RPMI8226 (cell line): Measurements from ENCODE around the gene ACRBP.
A peak's percentile ranks its signal among the peaks of the same experiment; 100 is the strongest.
"Not testable (repeated sequence)": the region's sequence is repeated elsewhere in the genome, so short reads cannot be mapped to it uniquely, and the experiment has no call there.

Source experiments
- DNase-seq: peaks from one replicate; pipeline ENCODE4 v3.0.0-alpha.2; 2015

The ACRBP gene

DNA sequence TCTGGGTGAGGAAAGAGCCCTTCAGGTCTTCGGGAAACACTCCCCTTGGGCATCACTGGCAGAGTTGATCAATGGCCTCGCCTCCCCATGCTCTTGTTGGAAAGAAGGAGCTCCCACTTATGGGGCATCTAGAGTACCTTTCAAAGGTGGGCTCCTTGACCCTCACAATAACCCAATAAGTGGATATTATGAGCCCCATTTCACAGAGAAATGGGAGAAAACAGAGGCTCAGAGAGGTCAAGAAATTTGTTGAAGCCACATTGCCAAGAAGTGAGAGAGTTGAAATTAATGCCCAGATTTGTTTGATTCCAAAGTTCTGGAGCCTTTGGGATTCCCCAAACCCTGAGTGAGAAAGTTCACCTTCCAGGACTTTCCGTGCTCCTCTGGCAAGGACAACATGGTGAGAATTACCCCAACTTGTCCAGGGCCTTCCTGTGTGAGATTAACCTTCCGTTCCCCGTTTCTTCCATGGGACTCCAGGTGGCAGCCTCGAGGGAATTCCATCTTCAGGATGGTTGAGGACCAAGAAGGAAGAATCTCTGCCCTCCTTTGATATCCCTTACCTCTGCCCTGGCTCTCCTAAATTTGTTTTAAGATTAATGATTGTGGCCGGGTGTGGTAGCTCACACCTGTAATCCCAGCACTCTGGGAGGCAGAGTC is 32.6 kb downstream of the ACRBP start:
- no peak for DNase-seq

DNA sequence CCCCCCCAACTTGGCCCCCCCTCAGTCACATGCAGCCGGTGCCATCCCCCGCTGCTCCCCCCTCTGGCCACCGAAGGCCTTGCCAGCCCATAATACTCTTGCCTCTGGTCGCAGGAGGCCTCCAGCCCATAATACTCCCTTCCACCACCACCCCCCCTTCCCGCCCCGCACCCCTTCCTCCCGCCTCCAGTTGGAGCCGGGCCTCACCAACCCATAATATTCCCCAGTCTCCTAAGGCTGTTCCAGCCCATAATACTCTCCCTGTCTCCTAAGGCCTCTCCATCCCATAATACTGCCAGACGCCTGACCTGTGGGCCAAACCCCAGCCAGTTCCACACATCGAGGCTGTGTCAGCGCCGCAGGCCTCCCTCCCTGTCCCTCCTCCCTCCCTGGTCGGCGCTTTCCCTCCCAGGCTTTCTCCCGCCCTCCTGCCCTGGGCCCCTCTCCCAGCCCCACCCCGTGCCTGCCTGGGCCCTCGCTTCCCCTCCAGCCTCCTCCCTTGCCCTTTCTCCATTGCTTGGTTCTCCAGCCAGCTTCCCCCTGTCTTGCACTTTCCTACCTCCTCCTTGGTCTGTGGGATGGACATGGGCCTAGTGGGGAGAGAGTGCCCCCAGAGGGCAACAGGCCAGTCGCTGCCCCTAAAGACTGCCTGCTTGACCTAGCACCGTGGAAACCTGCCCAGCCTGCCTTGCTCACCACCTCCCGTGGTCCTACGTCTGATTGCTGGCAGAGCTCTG is 33.3 kb downstream of the ACRBP start:
- peak; percentile 95 for DNase-seq

DNA sequence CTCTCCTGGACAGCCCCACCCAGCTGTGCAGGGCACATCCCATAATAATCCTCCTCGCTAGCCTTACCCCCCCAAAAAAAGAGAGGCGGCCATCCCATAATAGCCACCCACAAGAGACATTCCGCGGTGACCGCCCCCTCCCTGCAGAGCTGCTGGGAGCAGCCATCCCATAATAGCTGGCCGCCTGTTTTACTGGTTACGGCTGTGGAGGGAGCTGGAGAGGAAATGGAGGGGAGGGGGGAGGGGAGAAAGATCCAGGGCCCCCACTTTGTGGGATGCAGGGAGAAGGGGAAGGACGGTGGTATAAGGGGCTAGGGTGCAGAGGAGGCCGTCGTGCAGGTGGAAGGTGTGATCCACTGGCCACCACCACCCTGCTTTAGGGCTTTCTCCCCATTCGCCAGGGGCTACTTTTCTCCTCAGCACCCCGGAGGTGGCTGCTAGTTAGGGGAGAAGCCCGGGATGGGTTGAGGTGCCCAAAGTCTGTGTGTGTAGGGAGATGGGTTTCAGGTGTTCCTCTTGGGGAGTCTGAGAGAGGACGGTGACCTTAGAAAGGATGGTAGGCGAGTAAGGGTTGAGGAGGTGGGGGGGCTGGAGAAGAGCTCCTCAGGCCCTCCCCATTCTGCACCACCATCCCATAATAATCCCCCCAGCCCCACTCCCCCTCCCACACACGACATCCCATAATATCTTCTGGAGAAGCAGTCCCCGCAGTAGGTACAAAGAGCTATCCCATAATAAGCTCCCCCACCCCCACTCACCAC is 34.0 kb downstream of the ACRBP start:
- DNase-seq = peak; percentile 89

DNA sequence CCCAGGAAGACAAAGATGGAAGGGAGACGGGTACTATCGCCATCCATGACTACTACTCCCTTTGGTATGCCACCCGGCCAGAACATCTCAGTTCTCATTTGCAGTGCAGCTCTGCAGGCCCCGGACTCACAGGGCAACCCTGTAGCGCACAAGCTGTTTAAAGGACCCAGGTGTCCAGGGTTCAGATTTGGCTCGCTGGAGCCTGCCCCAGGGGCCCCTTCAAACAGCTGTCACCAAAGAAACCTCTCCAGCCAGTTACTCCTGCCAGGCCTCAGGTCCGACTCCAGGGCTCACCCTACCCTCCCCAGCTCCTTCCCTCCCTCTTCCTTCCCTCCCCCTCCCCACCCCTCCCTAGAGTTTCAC is 34.6 kb downstream of the ACRBP start:
- no peak for DNase-seq

DNA sequence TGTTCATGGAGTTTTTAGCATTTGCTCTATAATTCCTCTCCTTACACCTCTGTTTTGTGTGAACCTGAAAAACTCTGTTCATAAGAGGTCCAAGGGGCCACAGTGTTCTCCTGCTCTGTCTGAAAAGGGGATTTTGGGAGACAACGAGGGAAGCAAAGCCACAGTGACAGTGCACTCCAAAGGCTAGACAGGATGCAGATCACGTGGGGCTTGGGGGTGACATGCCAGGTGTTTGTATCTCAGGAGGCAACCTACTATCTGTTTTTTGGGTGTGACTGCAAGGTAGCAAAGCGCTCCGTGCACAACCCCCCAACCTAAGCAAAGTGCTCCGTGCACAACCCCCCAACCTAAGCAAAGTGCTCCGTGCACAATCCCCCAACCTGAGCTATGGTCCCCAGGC is 35.0 kb downstream of the ACRBP start:
- peak; percentile 57 for DNase-seq

DNA sequence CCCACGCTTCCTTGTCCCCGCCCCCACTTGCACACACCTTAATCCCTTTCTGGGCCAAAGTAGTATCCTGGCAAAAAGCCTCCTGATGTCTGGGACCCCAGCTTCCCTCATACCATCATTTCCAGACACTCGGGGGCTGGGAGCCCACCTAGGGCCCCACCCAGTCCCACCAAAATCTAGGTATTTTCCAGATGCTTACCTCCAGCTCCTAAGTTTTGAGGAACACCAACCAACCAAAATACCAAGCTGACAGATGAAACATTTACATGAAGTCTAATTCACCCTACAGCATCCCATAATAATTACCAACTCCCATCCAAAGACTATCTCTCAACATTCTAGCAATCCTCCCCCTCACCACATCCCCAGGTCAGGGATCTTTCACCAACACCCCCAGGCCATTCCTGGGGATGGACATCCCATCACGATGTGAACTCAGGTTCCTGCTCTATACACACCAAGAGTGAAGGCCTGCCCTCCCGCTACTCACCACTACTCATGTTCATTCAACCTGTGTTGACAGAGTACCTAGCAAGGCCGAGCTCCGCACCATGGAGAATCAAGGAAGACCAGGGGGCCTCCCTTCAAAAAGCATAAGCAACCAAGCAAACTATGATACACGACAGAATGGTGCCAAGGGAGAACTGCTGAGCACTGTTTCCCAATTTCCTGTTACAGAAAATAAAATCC is 38.5 kb downstream of the ACRBP start:
- peak; percentile 51 for DNase-seq

DNA sequence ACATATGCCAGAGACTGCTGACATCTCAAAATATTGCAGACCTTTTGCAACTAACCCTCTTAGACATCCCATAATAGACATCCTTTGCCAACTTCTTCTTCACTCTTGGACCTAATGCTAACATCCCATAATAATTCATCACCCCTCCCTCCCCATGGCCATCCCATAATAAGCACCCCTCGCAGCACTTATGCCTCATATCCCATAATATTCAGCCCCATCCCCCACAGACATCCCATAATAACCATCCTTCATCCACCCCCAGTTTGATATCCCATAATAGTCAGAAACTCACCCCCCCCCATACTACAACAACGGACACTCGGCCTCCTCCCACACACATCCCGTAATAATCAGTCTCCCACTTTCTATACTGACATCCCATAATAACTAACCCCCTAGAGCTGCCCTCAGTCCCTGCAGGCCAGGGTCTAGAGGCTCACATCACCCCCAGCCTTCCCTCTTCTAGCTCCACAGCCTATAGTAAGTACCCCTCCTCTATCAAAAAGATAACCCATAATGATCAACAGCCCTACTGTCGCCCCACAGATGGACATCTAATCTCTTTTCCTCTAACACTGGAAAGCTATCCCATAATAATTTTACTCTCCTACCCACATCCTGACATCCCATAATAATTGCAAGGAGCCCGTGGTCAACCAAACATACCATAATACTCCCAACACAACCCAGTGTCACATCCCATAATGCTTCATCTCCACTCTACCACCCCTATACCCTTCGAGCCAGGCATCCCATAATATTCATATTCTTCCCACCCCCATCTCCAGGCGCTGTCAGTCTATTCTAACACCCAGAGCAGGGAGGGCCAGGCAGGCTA is 39.3 kb downstream of the ACRBP start:
- DNase-seq = peak; percentile 78

DNA sequence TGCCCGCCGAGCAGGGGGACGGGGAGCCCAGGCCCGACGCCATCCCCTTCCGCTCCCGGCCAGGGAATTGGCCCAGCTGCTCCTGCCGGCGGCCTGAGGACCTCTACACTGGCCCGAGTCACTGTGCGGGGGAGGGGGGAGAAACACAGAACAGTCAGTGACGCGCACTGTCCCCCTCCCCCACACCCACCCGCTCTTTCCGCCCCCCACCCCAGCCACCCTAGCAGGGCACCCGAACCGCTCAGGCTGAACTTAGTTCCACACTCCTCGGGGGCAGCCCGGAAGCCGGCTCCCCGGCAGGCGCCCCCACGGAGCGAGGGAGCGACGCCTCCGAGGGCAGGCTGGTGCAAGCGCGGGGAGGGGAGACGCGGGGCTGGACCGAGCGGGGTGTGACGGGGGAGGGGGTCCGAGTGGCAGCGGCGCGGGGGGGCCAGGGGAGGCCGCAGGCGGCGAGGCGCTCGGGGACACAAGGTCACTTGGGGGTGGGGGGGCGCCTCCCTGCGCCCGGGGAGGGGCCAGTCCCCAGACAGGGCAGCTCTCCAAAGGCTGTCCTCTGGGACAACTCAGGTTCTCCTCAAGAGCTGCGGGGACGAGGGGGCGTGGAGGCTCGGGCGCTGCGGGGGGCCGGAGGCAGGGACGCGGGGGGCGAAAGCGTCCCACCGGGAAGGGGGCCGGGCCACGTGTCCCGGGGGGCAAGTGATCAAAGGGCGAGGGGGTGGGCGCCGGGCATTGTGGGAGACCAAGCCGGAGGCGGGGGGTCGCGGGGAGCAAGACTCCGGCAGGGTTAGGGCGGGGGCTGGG is 40.7 kb downstream of the ACRBP start:
- peak; percentile 51 for DNase-seq

DNA sequence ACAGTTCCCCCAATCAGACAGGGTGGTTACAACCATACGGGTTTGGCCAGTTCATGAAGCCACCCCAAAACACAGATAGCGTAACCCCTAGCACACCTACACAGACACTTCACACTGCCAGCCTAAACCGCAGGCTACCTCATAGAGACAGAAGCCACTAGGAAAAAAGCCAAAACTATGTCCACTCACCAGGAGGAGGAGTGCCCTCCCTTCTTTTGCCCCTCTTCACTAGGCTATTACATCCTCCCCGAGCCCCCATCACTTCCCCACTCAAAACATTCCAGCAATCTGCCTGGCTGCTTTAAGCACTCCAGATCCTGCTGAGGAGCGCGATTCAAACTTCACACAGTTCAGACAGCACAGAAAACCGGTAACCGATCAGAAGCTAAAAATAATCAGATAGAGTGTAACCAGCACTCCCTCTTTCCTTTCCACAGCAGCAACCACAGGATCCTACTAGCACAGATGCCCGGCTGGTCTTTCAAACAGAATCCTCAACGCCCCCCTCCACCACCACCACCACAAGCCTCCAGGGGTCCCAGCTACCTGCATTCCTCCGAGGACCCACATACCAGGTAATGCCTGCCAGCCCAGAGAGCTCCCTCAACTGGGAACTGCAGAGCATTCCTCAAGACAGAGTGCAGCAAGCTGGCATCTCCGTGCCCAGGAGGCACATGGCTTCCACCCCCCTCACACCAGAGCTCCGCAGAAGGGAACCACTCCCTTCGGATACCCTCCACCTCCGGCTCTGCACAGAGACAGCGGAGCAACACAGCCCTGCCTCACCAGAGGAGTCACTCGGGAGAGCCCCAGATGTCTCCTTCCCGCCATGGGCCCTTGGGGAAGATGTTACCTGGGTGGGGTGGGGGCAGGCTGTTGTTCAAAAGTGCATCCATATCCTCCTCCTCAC is 41.6 kb downstream of the ACRBP start:
- peak; percentile 56 for DNase-seq

DNA sequence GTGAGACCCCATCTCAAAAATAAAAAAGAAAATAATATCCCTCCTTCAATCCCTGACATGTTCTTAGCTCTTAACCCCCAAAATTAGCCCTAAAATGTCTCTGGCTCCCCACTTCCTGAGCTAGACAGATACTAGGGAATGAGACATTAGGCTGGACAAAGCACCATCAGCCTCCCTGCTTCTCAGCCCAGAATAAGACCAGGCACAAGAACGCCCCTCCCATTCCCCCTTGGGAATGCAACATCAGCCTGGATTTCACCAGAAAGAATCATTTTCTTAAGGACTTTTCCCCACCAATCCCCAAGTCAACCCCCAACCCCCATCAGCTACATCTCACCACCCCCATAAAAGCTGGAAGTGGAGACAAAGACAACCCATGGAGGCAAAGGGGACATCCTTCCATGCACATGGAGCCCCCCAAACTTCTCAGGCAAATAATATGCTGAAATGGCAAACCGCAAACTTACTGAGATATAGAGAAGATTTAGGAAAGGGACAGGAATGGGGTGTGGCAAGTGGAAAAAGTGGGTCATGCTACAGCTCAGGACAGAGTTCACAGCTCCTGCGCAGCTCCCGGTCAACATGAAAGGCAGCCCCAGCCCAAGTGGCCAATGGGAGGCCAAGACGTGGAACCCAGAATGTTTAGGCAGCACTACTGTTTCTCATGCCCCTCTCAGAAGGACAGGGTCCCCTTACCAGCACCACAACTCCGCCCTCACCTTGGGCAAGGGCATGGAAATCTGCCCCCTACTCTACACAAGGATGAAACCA is 42.8 kb downstream of the ACRBP start:
- no peak for DNase-seq

DNA sequence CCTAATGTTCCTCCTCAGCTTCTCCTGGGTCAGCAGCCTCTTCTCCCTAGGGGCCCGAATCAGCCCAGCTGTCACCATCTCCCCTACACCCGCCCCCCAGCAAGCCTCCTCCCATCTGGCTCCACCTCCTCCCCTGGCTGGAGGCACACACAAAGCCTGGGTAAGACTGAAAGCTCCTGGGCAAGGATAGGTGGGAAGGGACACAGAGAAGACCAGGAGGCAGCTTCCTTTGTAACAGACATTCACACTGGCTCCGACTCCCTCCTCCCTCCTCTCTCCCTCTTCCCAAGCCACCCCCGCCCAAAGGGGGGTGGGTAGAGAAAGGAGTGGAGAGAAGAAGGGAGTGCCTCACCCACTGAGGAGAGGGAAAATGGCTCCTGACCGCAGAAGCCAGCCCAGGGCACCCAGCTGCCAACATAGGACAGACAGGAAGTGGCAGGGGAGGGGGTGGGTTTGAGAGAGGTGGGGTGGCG is 44.1 kb downstream of the ACRBP start:
- peak; percentile 40 for DNase-seq

DNA sequence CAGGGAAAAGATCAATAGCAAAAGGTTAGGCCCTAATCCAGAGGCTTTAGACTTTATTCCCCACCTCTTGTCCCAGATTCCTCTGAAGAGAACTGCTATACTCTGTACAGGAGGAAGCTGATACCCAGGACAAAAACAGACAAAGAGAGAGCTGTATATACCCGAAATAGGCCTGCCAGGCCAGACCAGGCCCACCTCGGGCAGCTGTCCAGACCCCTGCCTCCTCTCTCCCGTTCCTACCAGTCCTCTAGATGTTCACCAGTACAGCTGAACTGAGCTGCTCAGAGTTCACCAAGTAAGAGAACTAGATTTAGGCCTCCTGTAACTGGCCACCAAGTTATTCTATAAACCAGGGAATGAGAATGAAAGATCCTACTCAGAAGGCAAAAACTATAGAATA is 44.7 kb downstream of the ACRBP start:
- no peak for DNase-seq

DNA sequence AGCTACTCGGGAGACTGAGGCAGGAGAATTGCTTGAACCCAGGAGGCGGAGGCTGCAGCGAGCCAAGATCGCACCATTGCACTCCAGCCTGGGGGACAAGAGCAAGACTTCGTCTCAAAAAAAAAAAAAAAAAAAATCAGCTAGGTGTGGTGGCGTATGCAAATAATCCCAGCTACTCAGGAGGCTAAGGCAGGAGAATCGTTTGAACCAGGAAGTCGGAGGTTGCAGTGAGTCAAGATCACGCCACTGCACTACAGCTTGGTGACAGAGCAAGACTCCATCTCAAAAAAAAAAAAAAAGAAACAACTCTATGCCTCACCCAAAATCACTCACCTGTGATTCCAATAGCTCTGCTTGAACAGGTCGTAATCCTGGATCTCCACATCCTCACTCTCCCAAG is 51.6 kb downstream of the ACRBP start:
- not testable (repeated sequence) for DNase-seq

DNA sequence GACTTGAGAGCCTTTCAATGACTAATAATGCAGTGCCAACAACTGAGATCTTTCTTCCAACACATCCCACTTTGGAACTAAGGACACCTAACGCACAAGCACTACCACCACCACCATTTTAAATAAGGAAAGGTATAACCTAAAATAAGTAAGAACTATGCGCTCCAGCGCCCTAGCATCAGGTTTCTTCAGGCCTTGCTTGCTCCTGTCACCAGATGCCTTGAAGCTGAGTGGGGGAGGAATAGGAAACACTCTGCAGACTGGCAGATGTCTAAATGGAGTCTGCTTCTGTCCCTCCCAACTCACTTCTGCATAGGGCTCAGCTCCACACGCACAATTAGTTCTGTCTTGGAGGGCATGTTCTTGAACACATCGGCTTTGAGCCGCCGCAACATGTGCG is 55.1 kb downstream of the ACRBP start:
- no peak for DNase-seq
